CD4-positive, alpha-beta T cell (primary cell): ENCODE measurements around the gene PLEKHH3. TPM values are rescaled to one million over a fixed set of nuclear protein-coding genes. Genes with fewer than 3 reads are reported as not detected.

ENCODE experiments used
- ATAC-seq: fragments of 200-7000 bp; cut with Tn5 transposase; one replicate; pipeline ENCODE4 v1.10.0; 2022; ENCODE audit warnings: mild to moderate bottlenecking; ENCODE audit not compliant: poor library complexity
- CTCF ChIA-PET: fragments of 350-600 bp; sonication (Branson Sonifier 250); formaldehyde crosslinking; loops from one replicate; lab custom pipeline; 2021; ENCODE audit warnings: antibody characterized with exemption, inconsistent platforms; lab: Charles Lee
- POLR2A ChIA-PET: fragments of 350-600 bp; sonication (Branson Sonifier 250); formaldehyde crosslinking; loops from one replicate; lab custom pipeline; 2021; ENCODE audit warnings: antibody characterized with exemption, inconsistent platforms; lab: Charles Lee
- DNase-seq, 14 experiments: peaks; one replicate each; pipeline ENCODE4 v3.0.0-alpha.2; 2013 to 2020; ENCODE audit warnings: mixed read lengths in 2 of 14
- H3K27ac ChIP-seq, 2 donors: one replicate each; pipeline versions ENCODE4 v1.5.1 to v1.7.0; 2013; ENCODE audit warnings: low read length in 2 of 2, low read depth in 1 of 2, mild to moderate bottlenecking in 1 of 2
- H3K27me3 ChIP-seq, 2 experiments: 1 replicate in 1 of 2; 2 replicates in 1 of 2; pipeline versions ENCODE4 v1.6.1 to v1.7.0; 2013; ENCODE audit warnings: low read length in 2 of 2, control low read depth in 1 of 2, mild to moderate bottlenecking in 1 of 2, moderate library complexity in 1 of 2; ENCODE audit not compliant: insufficient read depth in 2 of 2, control insufficient read depth in 1 of 2
- H3K36me3 ChIP-seq: one replicate; pipeline ENCODE4 v1.6.1; 2013; ENCODE audit warnings: low read length, control low read depth; ENCODE audit not compliant: insufficient read depth
- H3K4me1 ChIP-seq: one replicate; pipeline ENCODE4 v1.6.1; 2013; ENCODE audit warnings: low read length, control low read depth; ENCODE audit not compliant: insufficient read depth
- H3K4me3 ChIP-seq: one replicate; pipeline ENCODE4 v1.5.1; 2013; ENCODE audit warnings: mild to moderate bottlenecking, low read length, moderate library complexity
- H3K9me3 ChIP-seq, 2 experiments: 1 replicate in 1 of 2; 2 replicates in 1 of 2; pipeline versions ENCODE4 v1.6.1 to v1.7.0; 2013; ENCODE audit warnings: low read length in 2 of 2, mild to moderate bottlenecking in 2 of 2, control low read depth in 1 of 2, moderate library complexity in 1 of 2; ENCODE audit not compliant: control insufficient read depth in 1 of 2, insufficient read depth in 1 of 2
- H3K27ac Mint-ChIP-seq: one replicate; pipeline ENCODE4 v1.8.0; 2020; ENCODE audit warnings: mixed read lengths
- H3K27me3 Mint-ChIP-seq: one replicate; pipeline ENCODE4 v1.8.0; 2021; ENCODE audit warnings: mixed read lengths
- H3K36me3 Mint-ChIP-seq: one replicate; pipeline ENCODE4 v1.8.0; 2021; ENCODE audit warnings: low read depth, mixed read lengths
- H3K4me1 Mint-ChIP-seq: one replicate; pipeline ENCODE4 v1.8.0; 2021; ENCODE audit warnings: low read depth, mixed read lengths
- H3K4me3 Mint-ChIP-seq: one replicate; pipeline ENCODE4 v1.8.0; 2020; ENCODE audit warnings: mild to moderate bottlenecking, mixed read lengths
- H3K9me3 Mint-ChIP-seq: one replicate; pipeline ENCODE4 v1.8.0; 2020; ENCODE audit warnings: mixed read lengths
- CTCF ChIP-seq: fragments of 200-600 bp; IDR thresholded peaks from one replicate; pipeline ENCODE4 v1.8.0; 2022; ENCODE audit warnings: antibody characterized with exemption, mild to moderate bottlenecking
- intact Hi-C, 2 experiments: fragments of 100-400 bp; cut with DNase I in 1 of 2; cut with micrococcal nuclease in 1 of 2; formaldehyde crosslinking; loops; one replicate each; pipeline versions ENCODE4 v1.15.1 to v1.9.0; 2023 to 2025; cut with DNase I, micrococcal nuclease
- total RNA-seq, 174 experiments: library from RNA in 2 of 174; stranded (reverse) in 2 of 174; gene quantifications; one replicate each; pipeline ENCODE4 v1.2.3 and lab custom pipeline; 2021 to 2026

Gene PLEKHH3
- total RNA-seq, 2 experiments from 2014 or later = 0.60 to 1.1 TPM

GRCh38 chr17:42640121-42640520 lies 36.7 kb downstream of the PLEKHH3 start:
- Histone ChIP-seq H3K27me3 (no peaks in the 10 kb centered on the region), H3K36me3 (no peaks in the 10 kb centered on the region), H3K4me1 (no peaks in the 10 kb centered on the region), H3K4me3 (no peak overlapping the region), H3K27ac (no peak overlapping the region), H3K9me3 (no peaks in the 10 kb centered on the region)
- no peaks in the 10 kb centered on the region for H3K9me3 Mint-ChIP-seq
- ATAC-seq (no peak), DNase-seq (no peak)
- no peak overlapping the region for H3K27ac Mint-ChIP-seq
- H3K4me3 Mint-ChIP-seq = no peak overlapping the region
- H3K36me3 Mint-ChIP-seq = no peaks in the 10 kb centered on the region
- CTCF ChIA-PET = interaction anchor here (0.5 to 0.6 kb wide), 2 partner anchors 40 to 56 kb away, joined by 3 to 4 read pairs; no protein-coding TSS in a partner anchor
- no peaks in the 10 kb centered on the region for H3K4me1 Mint-ChIP-seq
- intact Hi-C loops = no loop called here
- POLR2A ChIA-PET = no interaction called here
- peaks cover 14% of the 10 kb centered on the region for H3K27me3 Mint-ChIP-seq
- TF ChIP-seq CTCF = no peak

- no peak for DNase-seq
- ChIA-PET POLR2A (no interaction called here), CTCF (interaction anchor here (0.5 kb wide), 1 partner anchor 41 kb away, joined by 3 read pairs; no protein-coding TSS in a partner anchor)
- Histone ChIP-seq H3K4me3 (no peak overlapping the region), H3K27ac (no peak overlapping the region), H3K9me3 (no peaks in the 10 kb centered on the region), H3K36me3 (no peaks in the 10 kb centered on the region), H3K4me1 (no peaks in the 10 kb centered on the region), H3K27me3 (no peaks in the 10 kb centered on the region)
- Mint-ChIP-seq H3K4me3 (no peak overlapping the region), H3K4me1 (no peaks in the 10 kb centered on the region), H3K9me3 (no peaks in the 10 kb centered on the region), H3K27ac (no peak overlapping the region), H3K36me3 (no peaks in the 10 kb centered on the region), H3K27me3 (peaks cover 14% of the 10 kb centered on the region)
- intact Hi-C loops = no loop called here
- TF ChIP-seq CTCF = no peak
- ATAC-seq = no peak
Observed at GRCh38 chr17:42639525-42640113, 37.2 kb downstream of the PLEKHH3 start.

GRCh38 chr17:42632949-42633444 lies 43.8 kb downstream of the PLEKHH3 start:
- no peak overlapping the region for H3K27ac Mint-ChIP-seq
- no peak for ATAC-seq
- H3K36me3 ChIP-seq = no peaks in the 10 kb centered on the region
- H3K4me1 ChIP-seq = no peaks in the 10 kb centered on the region
- no peak overlapping the region for H3K4me3 Mint-ChIP-seq
- no peaks in the 10 kb centered on the region for H3K4me1 Mint-ChIP-seq
- H3K9me3 Mint-ChIP-seq = no peaks in the 10 kb centered on the region
- no peaks in the 10 kb centered on the region for H3K36me3 Mint-ChIP-seq
- no peaks in the 10 kb centered on the region for H3K27me3 Mint-ChIP-seq
- ChIA-PET CTCF (no interaction called here), POLR2A (interaction anchor here (0.6 kb wide), 1 partner anchor 145 kb away, joined by 3 read pairs; no protein-coding TSS in a partner anchor)
- no peak for TF ChIP-seq CTCF
- H3K27ac ChIP-seq = no peak overlapping the region
- no peaks in the 10 kb centered on the region for H3K9me3 ChIP-seq
- intact Hi-C loops = no loop called here
- no peak overlapping the region for H3K4me3 ChIP-seq
- H3K27me3 ChIP-seq = no peaks in the 10 kb centered on the region
- no peak for DNase-seq
